Measurements from ENCODE around the gene COL18A1. TPM values are rescaled to one million over a fixed set of nuclear protein-coding genes. Genes with fewer than 3 reads are reported as not detected.
A peak's percentile ranks its signal among the peaks of the same experiment; 100 is the strongest.

Gene COL18A1
- total RNA-seq, 1 experiment from 2014 or later, result 676 TPM

DNA sequence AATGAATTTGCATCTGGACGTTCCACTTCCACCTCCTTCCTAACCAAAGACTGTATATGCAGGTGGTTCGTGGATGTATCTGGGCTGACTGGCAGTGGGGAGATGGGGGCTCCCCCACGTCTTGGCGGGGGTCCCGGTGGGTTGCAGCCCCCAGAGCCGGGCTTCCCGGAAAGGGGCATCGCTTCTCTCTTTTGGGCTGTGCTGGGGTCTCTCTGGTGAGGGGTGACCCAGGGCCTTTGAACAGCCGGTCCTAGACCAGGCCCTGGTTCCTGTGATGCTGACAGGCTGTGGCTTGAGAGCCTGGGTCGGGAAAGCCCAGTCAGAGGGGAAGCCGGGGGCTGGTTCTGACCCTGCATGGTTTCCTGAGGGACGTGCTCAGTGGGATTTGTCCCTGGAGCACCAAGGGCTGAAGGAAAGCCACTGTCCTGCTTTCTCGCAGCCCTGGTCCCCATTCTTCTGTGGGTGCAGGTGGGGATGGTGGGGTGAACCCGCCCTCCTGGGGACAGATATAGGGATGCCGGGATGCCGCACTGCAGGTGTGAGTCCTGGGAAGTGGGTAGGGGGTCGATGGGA is 29.8 kb downstream of the COL18A1 start:
- Histone ChIP-seq H3K27me3 (ENCODE audit: control insufficient read depth, insufficient read depth, low read length) (no peaks in the 10 kb centered on the region), H3K4me3 (ENCODE audit: low read depth in 2 of 2, low read length in 2 of 2) (no peak overlapping the region), H3K9me3 (ENCODE audit: control insufficient read depth, insufficient read depth, low read depth, low read length) (no peaks in the 10 kb centered on the region), H3K27ac (ENCODE audit: low read length) (peak overlapping the region; percentile 77), H3K36me3 (ENCODE audit: control insufficient read depth, insufficient read depth, low read length) (no peaks in the 10 kb centered on the region), H3K4me1 (ENCODE audit: control insufficient read depth, insufficient read depth, low read length) (peaks cover 74% of the 10 kb centered on the region)
- POLR2A ChIA-PET, result no interaction called here
- TF ChIP-seq SIN3A (IDR thresholded peaks at IDR 0.05; ENCODE audit: borderline replicate concordance, insufficient read depth, low read depth, low read length) (no peak), POLR2AphosphoS5 (IDR thresholded peaks at IDR 0.05; ENCODE audit: low read depth, low read length) (no peak), TCF7L2 (IDR thresholded peaks at IDR 0.05; ENCODE audit: low read depth, low read length) (no peak)
- TF ChIP-seq, protein P1, sequence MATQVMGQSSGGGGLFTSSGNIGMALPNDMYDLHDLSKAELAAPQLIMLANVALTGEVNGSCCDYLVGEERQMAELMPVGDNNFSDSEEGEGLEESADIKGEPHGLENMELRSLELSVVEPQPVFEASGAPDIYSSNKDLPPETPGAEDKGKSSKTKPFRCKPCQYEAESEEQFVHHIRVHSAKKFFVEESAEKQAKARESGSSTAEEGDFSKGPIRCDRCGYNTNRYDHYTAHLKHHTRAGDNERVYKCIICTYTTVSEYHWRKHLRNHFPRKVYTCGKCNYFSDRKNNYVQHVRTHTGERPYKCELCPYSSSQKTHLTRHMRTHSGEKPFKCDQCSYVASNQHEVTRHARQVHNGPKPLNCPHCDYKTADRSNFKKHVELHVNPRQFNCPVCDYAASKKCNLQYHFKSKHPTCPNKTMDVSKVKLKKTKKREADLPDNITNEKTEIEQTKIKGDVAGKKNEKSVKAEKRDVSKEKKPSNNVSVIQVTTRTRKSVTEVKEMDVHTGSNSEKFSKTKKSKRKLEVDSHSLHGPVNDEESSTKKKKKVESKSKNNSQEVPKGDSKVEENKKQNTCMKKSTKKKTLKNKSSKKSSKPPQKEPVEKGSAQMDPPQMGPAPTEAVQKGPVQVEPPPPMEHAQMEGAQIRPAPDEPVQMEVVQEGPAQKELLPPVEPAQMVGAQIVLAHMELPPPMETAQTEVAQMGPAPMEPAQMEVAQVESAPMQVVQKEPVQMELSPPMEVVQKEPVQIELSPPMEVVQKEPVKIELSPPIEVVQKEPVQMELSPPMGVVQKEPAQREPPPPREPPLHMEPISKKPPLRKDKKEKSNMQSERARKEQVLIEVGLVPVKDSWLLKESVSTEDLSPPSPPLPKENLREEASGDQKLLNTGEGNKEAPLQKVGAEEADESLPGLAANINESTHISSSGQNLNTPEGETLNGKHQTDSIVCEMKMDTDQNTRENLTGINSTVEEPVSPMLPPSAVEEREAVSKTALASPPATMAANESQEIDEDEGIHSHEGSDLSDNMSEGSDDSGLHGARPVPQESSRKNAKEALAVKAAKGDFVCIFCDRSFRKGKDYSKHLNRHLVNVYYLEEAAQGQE (IDR thresholded peaks at IDR 0.05; ENCODE audit: insufficient read depth in 1 of 2, low read depth in 2 of 2, low read length in 1 of 2), result no peak
- TF ChIP-seq, protein P2, sequence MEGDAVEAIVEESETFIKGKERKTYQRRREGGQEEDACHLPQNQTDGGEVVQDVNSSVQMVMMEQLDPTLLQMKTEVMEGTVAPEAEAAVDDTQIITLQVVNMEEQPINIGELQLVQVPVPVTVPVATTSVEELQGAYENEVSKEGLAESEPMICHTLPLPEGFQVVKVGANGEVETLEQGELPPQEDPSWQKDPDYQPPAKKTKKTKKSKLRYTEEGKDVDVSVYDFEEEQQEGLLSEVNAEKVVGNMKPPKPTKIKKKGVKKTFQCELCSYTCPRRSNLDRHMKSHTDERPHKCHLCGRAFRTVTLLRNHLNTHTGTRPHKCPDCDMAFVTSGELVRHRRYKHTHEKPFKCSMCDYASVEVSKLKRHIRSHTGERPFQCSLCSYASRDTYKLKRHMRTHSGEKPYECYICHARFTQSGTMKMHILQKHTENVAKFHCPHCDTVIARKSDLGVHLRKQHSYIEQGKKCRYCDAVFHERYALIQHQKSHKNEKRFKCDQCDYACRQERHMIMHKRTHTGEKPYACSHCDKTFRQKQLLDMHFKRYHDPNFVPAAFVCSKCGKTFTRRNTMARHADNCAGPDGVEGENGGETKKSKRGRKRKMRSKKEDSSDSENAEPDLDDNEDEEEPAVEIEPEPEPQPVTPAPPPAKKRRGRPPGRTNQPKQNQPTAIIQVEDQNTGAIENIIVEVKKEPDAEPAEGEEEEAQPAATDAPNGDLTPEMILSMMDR (IDR thresholded peaks at IDR 0.05), result no peak
- ATAC-seq, result no peak
- DNase-seq (ENCODE audit: low read depth, low spot score), result no peak
- no TSS peak for BruUV-seq (replicated peaks)
- CTCF ChIA-PET, result no interaction called here
- in situ Hi-C loops (cut with HindIII; ENCODE audit: low pct_unique_long_range_greater_than_20kb, low sequenced_read_pairs), result no loop called here
- intact Hi-C loops (cut with micrococcal nuclease; ENCODE audit: unreplicated experiment), result no loop called here

DNA sequence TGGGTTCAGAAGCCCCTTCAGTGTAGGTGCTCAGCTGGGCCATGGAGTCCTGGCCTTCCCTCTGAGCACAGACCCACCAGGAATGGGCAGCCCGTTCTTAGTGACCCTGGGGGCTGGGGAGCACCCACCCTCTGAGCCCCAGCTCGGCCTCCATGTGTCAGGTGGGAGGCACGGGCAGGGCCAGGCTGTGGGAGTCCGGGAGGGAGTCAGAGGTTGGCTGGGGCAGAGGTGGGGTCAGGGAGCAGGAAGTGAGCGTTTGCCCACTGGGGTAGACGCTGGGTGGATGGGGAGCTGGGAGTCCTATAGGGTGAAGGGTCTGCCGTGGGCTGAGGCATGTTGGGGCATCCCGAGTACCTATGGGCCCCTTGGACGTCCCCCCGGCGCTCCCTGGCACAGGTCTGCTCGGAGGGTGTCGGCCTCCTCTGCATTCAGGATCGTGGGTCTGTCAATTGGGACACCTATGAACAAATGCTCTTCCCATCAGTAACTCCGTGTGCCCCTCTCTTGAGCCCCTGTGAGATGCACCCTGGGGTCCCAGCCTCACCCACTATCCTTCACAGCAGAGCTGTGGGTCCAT is 30.5 kb downstream of the COL18A1 start:
- in situ Hi-C loops (cut with HindIII; ENCODE audit: low pct_unique_long_range_greater_than_20kb, low sequenced_read_pairs) (no loop called here), intact Hi-C loops (cut with micrococcal nuclease; ENCODE audit: unreplicated experiment) (no loop called here)
- ChIA-PET CTCF (no interaction called here), POLR2A (no interaction called here)
- BruUV-seq (replicated peaks), result no TSS peak
- H3K36me3 ChIP-seq (ENCODE audit: control insufficient read depth, insufficient read depth, low read length), result no peaks in the 10 kb centered on the region
- ATAC-seq (no peak), DNase-seq (ENCODE audit: low read depth, low spot score) (no peak)
- peaks cover 72% of the 10 kb centered on the region for H3K4me1 ChIP-seq (ENCODE audit: control insufficient read depth, insufficient read depth, low read length)
- H3K4me3 ChIP-seq (ENCODE audit: low read depth in 2 of 2, low read length in 2 of 2), result no peak overlapping the region
- no peaks in the 10 kb centered on the region for H3K27me3 ChIP-seq (ENCODE audit: control insufficient read depth, insufficient read depth, low read length)
- H3K9me3 ChIP-seq (ENCODE audit: control insufficient read depth, insufficient read depth, low read depth, low read length), result no peaks in the 10 kb centered on the region
- H3K27ac ChIP-seq (ENCODE audit: low read length), result peak overlapping the region; percentile 84
- TF ChIP-seq, protein P2 (IDR thresholded peaks at IDR 0.05), result no peak

Data from Panc1 (cell line).